Measurements from ENCODE around the gene FREY1.
A peak's percentile ranks its signal among the peaks of the same experiment; 100 is the strongest.
"Not testable (repeated sequence)": the region's sequence is repeated elsewhere in the genome, so short reads cannot be mapped to it uniquely, and the experiment has no call there.

FREY1 gene

GRCh38 chr11:45913942-45914635 lies 7.0 kb upstream of the FREY1 start:
- no peak for DNase-seq

DNA sequence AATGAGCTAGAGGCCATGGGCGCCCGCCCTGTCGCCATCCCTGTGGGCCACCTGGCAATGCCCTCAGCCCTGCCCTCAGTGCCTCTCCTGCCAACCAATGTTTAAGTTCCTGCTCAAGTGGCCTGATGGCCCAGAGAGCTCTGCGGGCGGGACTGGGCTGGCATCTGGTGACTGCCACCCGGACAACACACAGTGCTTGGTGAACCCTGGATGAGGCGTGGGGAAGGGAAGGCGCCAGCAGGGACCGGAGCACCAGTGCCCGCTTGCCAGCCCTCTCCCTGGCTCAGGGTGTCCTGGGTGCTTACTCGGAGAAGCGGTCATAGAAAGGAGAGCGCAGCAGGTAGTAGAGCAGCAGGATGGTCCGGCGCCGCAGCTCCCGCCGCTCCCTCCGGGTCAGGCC lies 6.4 kb upstream of the FREY1 start:
- DNase-seq, result no peak

- DNase-seq, result no peak
Measured at GRCh38 chr11:45910623-45911022, 3.6 kb upstream of the FREY1 start.

DNA sequence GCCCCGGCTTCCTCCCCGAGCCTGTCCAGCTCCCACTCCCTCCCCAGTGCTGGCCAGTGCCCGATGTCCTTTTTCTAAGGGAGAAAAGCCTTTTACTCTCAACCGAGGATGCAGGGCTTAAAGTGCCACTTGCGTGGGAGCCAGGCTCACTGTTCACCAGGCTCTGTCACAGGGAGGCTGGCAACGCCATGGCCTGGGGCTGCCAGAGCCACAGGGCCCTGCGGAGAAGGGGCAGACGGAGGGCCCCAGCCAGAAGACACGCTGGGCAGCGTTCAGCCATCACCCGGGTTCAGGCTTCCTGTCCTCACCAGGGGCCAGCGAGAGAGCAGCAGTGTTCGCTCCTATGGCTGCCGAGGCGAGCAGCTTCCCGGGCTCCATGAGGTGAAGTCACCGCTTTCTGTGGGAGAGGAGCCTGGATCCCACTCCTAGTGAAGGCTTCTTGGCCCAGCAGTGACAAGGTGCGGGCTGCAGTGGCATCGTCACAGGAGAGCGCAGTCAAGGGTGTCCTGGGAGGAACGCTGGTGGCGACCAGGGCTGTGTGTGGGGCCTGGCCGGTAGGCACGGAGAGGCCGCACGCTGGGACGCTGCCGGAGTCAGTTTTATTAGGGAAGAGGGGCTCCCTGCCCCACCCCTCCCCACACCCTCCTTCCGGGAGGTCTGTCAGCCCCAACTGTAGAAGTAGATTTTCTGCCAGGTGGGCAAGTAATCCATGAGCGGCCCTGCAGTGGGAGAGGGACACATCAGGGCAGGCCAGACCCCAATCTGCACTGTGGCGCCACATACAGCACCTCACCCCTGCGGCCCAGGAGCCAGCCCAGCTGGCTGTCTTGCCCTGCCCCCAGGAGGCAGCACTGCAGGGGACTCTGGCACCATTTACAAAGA lies 2.8 kb upstream of the FREY1 start:
- no peak for DNase-seq

- DNase-seq, result no peak
Measured at GRCh38 chr11:45907911-45908370, 870 bp upstream of the FREY1 start.

DNA sequence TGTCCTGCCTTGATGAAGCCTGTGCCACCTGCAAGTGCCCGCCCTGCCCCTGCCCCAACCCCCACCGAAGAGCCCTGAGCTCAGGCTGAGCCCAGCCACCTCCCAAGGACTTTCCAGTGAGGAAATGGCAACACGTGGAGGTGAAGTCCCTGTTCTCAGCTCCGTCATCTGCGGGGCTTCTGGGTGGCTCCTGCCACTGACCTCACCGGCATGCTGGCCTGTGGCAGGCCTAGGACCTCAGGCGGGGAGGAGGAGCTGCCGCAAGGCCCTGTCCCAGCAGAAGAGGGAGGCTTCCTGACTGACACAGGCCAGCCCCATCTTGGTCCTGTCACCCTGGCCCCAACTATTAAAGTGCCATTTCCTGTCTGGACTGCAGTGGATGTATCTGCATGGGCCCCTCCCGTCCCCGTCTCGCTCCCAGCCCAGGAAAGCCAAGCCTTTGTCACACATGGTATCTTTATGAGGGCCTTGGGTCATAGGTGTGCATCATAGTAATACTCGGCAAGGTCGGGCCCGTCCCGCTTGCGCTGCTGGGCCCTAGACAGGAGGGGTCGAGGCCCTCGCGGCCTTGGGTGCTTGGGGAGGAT lies 882 bp downstream of the FREY1 start:
- peak in 1 of 2 donors; percentile 50 for DNase-seq

DNA sequence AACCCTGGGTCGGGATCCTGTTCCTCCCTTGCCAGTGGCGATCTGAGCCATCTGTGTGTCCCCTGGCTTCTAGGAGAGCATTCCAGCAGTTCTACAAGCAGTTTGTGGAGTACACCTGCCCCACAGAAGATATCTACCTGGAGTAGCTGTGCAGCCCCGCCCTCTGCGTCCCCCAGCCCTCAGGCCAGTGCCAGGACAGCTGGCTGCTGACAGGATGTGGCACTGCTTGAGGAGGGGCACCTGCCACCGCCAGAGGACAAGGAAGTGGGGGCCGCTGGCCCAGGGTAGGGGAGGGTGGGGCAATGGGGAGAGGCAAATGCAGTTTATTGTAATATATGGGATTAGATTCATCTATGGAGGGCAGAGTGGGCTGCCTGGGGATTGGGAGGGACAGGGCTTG lies 1.5 kb downstream of the FREY1 start:
- DNase-seq, result not testable (repeated sequence)

DNA sequence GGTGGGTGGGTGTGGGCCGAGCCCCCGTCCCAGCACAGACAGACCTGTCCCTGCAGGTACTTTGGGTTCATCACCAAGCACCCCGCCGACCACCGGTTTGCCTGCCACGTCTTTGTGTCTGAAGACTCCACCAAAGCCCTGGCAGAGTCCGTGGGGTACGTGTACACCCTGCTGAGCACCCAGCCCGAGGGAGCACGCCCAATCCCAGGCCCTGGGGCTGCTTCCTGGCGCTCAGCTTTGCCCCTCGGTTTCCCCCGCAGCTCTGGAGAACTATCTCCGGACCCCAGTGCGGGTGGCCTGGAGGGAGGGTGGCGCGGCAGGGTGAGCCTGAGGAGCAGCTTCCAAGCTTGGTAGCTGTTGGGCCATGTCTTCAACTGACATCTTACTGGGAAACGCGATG lies 2.0 kb downstream of the FREY1 start:
- DNase-seq, result no peak

- no peak for DNase-seq
Measured at GRCh38 chr11:45904309-45904915, 2.7 kb downstream of the FREY1 start.

DNA sequence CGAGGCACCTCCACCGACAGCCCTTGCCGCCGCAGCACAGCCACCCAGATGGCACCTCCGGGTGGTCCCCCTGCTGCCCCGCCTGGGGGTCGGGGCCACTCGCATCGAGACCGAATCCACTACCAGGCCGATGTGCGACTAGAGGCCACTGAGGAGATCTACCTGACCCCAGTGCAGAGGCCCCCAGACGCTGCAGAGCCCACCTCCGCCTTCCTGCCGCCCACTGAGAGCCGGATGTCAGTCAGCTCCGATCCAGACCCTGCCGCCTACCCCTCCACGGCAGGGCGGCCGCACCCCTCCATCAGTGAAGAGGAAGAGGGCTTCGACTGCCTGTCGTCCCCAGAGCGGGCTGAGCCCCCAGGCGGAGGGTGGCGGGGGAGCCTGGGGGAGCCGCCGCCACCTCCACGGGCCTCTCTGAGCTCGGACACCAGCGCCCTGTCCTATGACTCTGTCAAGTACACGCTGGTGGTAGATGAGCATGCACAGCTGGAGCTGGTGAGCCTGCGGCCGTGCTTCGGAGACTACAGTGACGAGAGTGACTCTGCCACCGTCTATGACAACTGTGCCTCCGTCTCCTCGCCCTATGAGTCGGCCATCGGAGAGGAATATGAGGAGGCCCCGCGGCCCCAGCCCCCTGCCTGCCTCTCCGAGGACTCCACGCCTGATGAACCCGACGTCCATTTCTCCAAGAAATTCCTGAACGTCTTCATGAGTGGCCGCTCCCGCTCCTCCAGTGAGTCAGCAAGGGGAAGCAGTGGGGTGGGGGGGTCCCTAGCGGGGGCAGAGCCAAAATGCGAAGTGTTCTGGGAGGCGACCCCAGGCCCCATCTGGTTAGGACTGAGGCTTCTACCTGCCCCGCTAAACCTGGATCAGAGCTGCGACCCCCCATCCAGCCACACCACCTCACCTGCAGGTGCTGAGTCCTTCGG lies 4.4 kb downstream of the FREY1 start:
- no peak for DNase-seq

- DNase-seq, result no peak
Measured at GRCh38 chr11:45901626-45902025, 5.4 kb downstream of the FREY1 start.

DNA sequence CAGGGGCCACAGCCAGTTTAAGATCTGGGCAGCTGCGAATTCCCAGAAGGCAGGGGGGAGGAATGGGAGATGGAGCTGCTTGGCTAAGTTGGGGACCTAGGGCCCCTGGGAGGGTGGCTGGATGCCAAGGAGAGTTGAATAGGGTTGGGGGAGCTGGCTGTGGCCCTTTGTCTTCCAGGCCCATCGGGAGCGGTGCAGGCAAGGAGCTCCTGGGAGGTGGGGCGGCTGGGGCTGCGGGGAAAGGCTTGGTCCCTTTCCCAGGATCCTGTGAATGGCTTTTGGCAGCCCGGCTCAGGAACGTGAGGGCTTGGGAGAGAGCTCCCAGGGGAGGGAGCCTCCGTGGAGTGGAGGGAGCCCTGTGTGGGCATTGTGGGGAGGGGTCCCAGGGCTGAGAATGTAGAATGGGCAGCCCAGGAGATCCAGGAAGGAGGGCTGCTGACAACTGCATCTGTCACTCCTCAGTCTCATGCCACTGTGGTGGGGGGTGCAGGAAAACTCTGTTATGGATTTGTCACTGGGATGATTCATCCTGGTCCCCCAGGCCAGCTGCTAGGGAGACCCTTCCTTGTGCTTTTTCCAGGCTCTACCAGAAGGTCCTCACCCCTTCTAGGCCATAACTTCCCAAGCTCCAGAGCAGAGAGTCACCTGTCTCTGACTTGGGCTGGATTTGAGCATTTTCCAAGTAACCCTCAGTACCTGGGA lies 6.0 kb downstream of the FREY1 start:
- DNase-seq, result no peak

DNA sequence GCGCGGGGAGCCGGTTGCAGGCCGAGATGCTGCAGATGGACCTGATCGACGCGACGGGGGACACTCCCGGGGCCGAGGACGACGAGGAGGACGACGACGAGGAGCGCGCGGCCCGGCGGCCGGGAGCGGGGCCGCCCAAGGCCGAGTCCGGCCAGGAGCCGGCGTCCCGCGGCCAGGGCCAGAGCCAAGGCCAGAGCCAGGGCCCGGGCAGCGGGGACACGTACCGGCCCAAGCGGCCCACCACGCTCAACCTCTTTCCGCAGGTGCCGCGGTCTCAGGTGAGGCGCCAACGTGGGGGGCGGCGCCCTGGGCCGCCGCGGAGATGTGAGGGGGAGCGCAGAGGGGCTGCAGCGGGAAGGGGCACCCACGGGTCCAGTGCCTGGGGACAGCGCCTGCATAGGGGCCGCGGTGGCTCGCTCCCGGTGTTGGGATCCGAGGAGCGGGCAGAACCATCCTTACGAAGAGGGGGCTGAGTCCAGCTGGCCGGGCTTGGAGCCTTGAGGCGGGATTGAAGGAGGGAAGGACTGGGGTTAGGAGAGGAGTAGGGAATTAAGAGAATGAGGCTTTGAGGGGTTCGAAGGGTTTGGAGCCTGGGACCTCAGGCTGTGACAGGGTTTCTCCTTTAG lies 6.8 kb downstream of the FREY1 start:
- DNase-seq, result not testable (repeated sequence)

GRCh38 chr11:45899448-45900174 lies 7.5 kb downstream of the FREY1 start:
- DNase-seq, result peak; percentile 75 to 85

GRCh38 chr11:45899086-45899447 lies 8.0 kb downstream of the FREY1 start:
- DNase-seq, result no peak

GRCh38 chr11:45897556-45897955 lies 9.5 kb downstream of the FREY1 start:
- no peak for DNase-seq

GRCh38 chr11:45896422-45896984 lies 10.6 kb downstream of the FREY1 start:
- DNase-seq, result no peak

DNA sequence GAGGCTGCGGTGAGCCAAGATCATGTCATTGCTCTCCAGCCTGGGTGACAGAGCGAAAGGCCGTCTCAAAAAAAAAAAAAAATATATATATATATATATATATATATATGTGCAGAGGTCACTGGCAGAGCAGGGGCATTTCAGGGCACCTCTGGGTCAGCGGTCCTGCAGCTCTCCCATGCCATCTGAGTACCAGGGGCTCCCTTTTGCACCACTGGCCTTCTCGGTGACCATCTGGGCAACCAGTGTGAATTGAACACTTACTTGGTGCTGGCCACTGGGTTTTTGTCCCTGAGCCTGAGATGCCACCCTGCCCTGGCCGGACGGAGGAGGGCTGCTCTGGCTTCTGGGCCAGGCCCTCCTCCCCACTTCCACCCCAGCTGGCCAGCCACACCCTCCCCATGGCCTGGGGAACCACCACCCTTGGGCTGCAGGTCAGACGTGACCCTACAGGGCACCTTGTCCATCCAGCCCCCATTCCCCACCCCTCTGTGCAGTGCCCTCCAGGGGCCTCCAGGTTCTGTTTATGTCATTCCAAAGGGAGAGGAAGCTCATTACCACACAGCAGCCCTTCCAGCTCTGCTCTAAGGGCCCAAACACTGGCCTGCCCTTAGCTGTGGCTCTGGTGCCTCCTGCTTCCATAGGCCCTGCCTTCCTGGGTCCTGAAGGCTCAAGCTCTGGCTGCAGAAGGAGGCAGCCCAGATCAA lies 11.4 kb downstream of the FREY1 start:
- no peak for DNase-seq

GRCh38 chr11:45894555-45895247 lies 12.4 kb downstream of the FREY1 start:
- no peak for DNase-seq
